Stimulated activated naive CD4-positive, alpha-beta T cell (primary cell): ENCODE data around the gene PRDM16.

Experiments
- DNase-seq, 6 experiments: peaks; one replicate each; lab custom pipeline; 2025; lab: John Stamatoyannopoulos, UW

PRDM16 gene

GRCh38 chr1:3398396-3399140 lies 329.6 kb downstream of the PRDM16 start:
- DNase-seq = no peak

DNA sequence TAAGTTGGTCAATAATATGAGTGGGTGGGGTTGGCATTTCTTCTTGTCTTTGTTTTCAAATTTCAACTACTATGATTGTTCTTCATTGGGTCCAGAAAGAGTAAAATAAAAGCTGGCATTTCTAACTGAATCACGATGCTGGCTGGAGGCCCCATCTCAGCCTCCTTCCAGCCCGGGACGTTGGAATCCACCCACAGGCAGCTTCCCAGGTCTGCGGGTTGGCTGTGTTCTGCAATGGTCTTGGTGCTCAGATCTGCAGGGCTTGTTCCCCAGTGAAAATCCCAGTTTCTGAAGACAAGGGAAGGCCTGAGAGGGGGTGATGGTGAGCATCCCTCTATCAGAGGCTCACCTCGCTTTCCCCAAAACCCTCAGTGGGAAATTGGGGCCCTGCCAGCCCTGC lies 330.7 kb downstream of the PRDM16 start:
- no peak for DNase-seq

DNA sequence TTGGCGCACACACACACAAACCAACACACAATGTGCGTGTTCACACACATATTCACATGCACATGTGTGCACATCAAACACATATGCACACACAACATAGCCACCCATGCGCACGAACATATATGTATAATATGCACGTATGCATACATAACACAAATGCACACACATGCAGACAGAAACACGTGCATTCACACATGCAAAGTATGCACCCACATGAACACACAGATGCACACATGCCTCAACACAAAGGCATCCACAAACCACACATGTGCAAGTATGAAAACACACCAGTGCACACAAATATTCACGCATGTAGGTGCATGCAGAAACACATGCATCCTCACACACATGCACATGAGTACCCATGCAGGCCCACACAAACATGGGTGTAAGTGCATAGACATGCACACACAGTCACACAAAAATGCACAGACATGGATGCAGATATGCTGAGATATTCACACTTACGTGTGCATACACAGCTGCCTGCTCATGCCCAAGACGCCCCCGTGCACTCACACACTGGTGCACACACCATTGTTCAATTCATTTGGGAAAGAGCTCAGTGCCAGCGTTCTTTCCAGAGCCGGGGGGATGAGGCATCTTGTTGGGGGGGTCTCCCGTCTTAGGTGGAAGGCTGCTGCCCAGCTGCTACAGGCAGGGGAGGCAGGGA lies 332.7 kb downstream of the PRDM16 start:
- DNase-seq = no peak

DNA sequence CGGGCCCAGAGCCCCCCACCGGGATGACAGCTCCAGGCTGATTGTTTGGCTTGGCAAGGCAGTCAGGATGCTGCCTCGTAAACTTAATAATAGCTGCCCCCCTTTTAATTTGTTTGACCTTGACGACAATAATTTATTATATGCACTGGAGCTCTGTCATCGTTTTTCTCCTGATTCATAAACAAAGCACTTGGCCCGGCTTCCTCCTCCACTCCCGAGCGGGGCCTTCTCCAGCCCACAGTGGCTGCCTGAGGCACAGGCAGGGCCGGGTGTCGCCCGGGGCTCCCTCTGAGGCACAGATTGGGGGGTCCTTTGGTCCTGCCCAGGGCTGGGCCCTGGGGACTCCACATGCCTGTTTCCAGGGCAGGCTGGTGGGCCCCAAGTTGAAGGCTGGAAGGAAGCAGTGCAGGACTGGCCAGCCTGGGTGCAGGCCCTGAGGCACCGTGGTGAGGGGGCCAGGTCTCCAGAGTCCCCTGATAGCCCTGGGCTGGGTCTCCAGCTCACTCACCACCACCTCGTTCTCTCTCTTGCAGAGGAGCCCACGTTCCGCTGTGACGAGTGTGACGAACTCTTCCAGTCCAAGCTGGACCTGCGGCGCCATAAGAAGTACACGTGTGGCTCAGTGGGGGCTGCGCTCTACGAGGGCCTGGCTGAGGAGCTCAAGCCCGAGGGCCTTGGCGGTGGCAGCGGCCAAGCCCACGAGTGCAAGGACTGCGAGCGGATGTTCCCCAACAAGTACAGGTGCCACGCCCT lies 333.4 kb downstream of the PRDM16 start:
- DNase-seq = no peak

GRCh38 chr1:3403011-3403345 lies 334.0 kb downstream of the PRDM16 start:
- no peak for DNase-seq

DNA sequence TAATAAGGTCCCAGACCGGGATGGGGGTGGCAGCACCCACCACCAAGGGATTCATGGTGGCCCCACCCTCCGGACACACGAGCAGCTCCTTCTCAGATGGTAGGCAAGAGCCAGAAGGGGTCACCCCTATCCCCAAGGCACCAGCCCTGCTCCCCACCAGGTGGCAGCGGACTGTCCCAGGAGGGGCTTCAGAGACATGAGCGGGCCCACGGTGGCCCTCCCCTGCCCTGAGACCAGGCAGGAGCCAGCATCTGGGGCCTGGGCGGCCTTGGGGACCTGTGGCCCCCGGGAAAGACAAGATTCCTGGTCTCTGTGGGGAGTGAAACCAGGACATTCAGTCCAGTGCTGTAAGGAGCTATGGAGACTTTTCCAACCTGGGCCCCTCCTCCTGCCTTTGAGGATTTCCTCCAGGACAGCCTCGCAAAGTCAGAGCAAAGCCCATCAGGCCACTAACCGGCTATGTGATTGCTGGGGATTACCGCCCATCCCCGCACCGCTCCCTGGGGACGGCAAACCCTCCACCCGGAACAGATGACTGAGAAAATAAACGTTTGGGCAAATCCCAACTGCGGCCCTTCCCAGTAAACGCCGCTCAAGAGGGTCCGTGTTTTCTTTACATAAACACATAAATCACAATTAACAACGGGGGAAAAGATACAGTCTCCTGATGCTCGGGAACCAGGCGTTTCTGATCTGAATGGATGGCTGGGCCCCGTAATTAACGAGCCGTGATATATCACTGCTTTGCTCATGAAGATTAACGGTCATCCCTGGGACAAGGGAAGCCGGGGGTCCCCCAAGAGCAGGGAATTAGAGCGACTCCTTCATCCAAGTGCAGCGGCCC lies 334.6 kb downstream of the PRDM16 start:
- DNase-seq = no peak

GRCh38 chr1:3404301-3404700 lies 335.3 kb downstream of the PRDM16 start:
- no peak for DNase-seq

DNA sequence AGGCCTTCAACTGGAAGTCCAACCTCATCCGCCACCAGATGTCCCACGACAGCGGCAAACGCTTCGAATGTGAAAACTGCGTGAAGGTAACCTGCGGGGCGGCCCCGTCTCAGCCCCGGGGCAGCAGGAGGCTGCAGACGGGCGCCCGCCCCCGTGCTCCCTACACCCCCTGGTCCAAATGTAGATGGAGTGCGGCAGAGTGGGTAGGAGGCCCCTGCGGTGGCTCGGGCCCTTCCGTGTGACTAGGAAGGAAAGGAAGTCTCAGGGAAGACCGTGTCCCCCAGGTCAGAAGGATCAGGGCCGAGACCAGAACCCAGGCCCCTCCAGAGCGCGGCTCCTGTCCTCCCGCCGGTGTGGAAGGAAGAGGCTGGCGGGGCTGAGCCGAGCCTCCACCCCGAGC lies 335.8 kb downstream of the PRDM16 start:
- DNase-seq = no peak

- DNase-seq = no peak
Measured at GRCh38 chr1:3405491-3405890, 336.5 kb downstream of the PRDM16 start.

- DNase-seq = no peak
Measured at GRCh38 chr1:3405974-3406867, 337.2 kb downstream of the PRDM16 start.

DNA sequence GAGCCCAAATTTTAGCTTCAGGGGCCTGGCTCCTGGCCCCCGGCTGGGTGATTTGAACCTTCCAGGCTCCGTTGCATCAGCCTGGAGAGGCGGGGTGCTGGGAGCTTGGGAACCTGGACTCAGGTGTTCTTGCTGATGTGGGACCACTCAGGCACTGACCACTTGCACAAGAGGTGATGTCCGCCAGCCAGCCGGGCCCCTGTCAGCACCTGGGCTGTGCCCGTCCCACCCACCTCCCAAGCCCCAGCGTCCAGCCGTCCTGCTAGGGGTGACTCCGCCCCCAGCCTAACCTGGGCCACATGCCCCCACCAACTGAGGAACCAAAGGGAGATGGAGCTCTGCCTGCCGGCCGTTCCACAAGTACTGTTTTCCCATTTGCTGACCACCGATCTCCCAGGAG lies 338.0 kb downstream of the PRDM16 start:
- no peak for DNase-seq

GRCh38 chr1:3408751-3409266 lies 339.8 kb downstream of the PRDM16 start:
- no peak for DNase-seq

DNA sequence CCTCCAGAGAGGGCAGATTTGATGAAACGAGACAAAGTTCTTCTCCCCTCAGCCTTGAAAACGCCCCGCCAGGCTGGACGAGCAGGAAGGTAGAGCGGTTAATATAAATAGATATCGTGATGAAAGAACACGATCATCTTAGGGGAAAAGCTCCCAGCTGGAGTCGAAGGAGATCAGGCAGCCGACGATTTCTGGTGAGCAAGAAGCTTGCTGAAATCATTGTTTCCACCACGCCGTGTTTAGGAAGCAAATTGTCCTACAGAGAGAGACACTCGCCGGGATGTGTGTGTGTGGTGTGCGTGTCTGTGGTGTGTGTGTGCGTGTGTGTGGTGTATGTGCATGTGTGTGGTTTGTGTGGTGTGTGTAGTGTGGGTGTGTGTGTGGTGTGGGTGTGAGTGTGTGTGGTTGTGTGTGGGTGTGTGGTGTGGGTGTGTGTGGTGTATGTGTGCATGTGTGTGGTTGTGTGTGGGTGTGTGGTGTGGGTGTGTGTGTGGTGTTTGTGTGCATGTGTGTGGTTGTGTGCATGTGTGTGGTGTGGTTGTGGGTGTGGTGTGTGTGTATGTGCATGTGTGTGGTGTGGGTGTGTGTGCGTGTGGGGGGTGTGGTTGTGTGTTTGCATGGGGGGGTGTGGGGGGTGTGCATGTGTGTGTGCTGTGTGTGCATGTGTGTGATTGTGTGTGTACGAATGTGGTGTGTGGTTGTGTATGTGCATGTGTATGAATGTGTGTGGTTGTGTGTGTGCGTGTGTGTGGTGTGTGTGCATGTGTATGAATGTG lies 340.6 kb downstream of the PRDM16 start:
- DNase-seq = no peak

DNA sequence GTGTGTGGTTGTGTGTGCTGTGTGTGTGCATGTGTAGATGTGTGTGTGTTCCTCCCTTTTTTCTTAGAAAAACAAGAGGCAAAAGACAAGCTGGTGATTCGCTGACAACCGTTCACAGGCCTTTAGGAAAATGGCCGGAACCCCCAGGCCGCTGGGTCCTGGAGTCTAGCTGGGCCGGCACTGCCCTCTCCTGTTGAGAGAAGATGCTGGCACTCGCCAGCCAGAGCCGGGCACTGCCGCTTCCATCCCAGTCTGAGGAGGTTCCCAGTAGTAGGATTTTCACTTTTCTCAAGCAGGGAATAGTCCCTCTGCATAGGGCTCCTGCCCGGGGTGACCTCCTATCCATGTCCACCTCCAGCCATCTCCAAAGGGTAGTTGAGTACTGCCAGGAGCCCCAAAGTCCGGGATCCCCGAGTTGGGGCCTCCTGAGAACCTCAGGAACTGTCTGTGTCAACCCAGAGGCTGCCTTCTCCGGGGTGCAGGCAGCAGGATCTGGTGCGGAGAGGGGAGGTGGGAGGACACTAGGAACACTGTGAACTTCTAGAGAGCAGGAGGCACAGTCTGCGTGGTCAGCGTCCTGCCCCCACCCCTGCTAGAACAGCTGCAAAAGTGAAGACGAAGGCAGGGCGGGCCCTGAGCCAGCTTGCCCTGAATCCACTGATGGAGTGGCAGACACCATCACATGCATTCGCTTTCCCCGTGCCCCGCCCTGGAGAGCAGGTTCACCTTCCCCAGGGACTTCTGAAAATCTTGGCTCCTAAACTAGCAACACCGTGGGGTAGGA lies 341.3 kb downstream of the PRDM16 start:
- DNase-seq = no peak

- DNase-seq = no peak
Measured at GRCh38 chr1:3411806-3412205, 342.8 kb downstream of the PRDM16 start.

DNA sequence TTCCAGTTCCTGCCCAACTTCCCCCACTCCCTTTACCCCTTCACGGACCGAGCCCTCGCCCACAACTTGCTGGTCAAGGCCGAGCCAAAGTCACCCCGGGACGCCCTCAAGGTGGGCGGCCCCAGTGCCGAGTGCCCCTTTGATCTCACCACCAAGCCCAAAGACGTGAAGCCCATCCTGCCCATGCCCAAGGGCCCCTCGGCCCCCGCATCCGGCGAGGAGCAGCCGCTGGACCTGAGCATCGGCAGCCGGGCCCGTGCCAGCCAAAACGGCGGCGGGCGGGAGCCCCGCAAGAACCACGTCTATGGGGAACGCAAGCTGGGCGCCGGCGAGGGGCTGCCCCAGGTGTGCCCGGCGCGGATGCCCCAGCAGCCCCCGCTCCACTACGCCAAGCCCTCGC lies 343.4 kb downstream of the PRDM16 start:
- no peak for DNase-seq

DNA sequence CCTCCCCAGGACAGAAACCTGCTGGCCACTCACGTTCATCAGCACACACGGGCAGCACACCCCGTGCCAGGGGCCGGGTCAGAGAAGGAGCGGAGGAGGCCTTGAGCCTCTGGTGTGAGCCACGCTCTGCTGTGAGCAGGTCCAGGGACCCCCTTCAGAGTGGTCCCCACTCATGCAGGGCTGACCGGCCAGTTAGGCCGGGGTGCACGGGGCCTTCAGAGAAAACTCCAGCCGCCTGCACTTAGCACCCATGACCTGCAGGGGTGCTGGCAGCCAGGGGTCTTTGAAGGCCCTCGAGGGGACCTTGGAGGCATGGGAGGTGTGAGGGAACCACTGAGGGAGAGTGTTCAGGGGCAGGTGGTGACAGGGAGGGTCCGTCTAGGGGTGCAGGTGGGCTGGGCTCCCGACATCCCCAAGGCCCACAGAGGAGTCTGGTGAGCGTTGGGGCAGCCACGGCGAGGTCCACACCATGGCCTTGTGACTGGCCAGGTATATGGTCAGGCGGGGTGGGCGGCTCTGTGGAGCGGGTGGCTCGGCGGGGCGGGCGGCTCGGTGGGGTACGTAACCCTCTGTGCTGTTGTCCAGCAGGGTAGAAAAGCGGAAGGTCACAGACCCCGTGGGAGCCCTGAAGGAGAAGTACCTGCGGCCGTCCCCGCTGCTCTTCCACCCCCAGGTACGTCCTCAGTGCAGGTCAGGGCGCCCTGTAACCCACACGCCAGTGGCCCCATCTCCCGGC lies 345.1 kb downstream of the PRDM16 start:
- no peak for DNase-seq

- no peak for DNase-seq
Measured at GRCh38 chr1:3415260-3416090, 346.5 kb downstream of the PRDM16 start.
